ENCODE results near the gene KCNQ4.

KCNQ4 gene

GRCh38 chr1:40748841-40749718 is 34.5 kb upstream of the KCNQ4 start:
- no peak for TF ChIP-seq CTCF (conservative IDR thresholded peaks at IDR 0.05)
- peak overlapping the region; percentile 30; the same call in 1 of the 2 replicates for H3K27ac ChIP-seq

- TF ChIP-seq CTCF (conservative IDR thresholded peaks at IDR 0.05): no peak
- peak overlapping the region; percentile 30; the same call in 1 of the 2 replicates for H3K27ac ChIP-seq
Measured at GRCh38 chr1:40749817-40750216, 33.8 kb upstream of the KCNQ4 start.

- TF ChIP-seq CTCF (conservative IDR thresholded peaks at IDR 0.05): no peak
- H3K27ac ChIP-seq: peak overlapping the region; percentile 30; the same call in 1 of the 2 replicates
Measured at GRCh38 chr1:40750451-40750908, 33.1 kb upstream of the KCNQ4 start.

GRCh38 chr1:40751802-40752201 is 31.8 kb upstream of the KCNQ4 start:
- no peak overlapping the region for H3K27ac ChIP-seq
- no peak for TF ChIP-seq CTCF (conservative IDR thresholded peaks at IDR 0.05)

- H3K27ac ChIP-seq: no peak overlapping the region
- no peak for TF ChIP-seq CTCF (conservative IDR thresholded peaks at IDR 0.05)
Measured at GRCh38 chr1:40753142-40753882, 30.3 kb upstream of the KCNQ4 start.

GRCh38 chr1:40754201-40754600 is 29.4 kb upstream of the KCNQ4 start:
- H3K27ac ChIP-seq: no peak overlapping the region

More at GRCh38 chr1:40754201-40754600, 29.4 kb upstream of the KCNQ4 start:
- no peak for TF ChIP-seq CTCF (conservative IDR thresholded peaks at IDR 0.05)

Data from VCaP (cell line).